Uterus (tissue), 2 donors: ENCODE data around the gene SBK3.

ENCODE experiments used
- POLR2A ChIP-seq, 2 donors: fragments of 450-650 bp; IDR thresholded peaks; one replicate each; pipeline ENCODE4 v1.6.1; 2016; ENCODE audit warnings: antibody characterized with exemption in 2 of 2, mild to moderate bottlenecking in 1 of 2, moderate library complexity in 1 of 2
- TF ChIP-seq, protein P1 (sequence below), 4 experiments: fragments of 200-600 bp in 2 of 4; fragments of 450-650 bp in 2 of 4; sonication (generic) in 2 of 4; IDR thresholded peaks; one replicate each; pipeline ENCODE4 v1.5.1; 2016 to 2019; ENCODE audit warnings: antibody characterized with exemption in 4 of 4, mild to moderate bottlenecking in 2 of 4, moderate library complexity in 1 of 4

DNA sequence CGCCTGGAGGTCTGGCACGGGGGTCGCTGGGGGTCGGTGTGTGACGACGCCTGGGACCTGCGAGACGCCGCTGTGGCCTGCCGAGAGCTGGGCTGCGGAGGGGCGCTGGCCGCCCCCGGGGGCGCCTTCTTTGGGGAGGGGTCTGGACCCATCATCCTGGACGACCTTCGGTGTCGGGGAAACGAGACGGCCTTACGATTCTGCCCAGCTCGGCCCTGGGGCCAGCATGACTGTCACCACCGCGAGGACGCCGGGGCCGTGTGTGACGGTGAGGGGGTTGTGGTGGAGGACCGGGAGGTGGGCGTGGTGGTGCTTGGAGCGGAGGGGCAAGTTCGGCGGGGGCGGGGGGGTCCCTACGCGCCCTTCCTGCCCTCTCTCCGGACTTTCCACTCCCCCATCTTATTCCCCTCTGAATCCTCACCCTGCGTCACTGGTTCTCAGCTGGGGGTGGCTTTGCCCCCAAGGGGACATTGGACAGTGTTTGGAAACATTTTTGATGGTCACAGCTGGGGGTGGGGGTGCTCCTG is 51.6 kb downstream of the SBK3 start:
- TF ChIP-seq, protein P1, sequence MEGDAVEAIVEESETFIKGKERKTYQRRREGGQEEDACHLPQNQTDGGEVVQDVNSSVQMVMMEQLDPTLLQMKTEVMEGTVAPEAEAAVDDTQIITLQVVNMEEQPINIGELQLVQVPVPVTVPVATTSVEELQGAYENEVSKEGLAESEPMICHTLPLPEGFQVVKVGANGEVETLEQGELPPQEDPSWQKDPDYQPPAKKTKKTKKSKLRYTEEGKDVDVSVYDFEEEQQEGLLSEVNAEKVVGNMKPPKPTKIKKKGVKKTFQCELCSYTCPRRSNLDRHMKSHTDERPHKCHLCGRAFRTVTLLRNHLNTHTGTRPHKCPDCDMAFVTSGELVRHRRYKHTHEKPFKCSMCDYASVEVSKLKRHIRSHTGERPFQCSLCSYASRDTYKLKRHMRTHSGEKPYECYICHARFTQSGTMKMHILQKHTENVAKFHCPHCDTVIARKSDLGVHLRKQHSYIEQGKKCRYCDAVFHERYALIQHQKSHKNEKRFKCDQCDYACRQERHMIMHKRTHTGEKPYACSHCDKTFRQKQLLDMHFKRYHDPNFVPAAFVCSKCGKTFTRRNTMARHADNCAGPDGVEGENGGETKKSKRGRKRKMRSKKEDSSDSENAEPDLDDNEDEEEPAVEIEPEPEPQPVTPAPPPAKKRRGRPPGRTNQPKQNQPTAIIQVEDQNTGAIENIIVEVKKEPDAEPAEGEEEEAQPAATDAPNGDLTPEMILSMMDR (IDR thresholded peaks at IDR 0.05): no peak
- no peak for TF ChIP-seq POLR2A (IDR thresholded peaks at IDR 0.05)
